Measurements from ENCODE around the gene SLC27A1.

SLC27A1 gene

GRCh38 chr19:17460372-17461230 lies 9.7 kb upstream of the SLC27A1 start, which contains the start of gene NXNL1:
NXNL1 (minus strand) TSS chr19:17460926; CDS start chr19:17460869, 57 bp downstream.
- Histone ChIP-seq H3K4me1 (ENCODE audit: control insufficient read depth, insufficient read depth, low read length) (no peaks in the 10 kb centered on the region), H3K9me3 (ENCODE audit: control insufficient read depth, insufficient read depth, low read depth, low read length) (no peaks in the 10 kb centered on the region), H3K27ac (ENCODE audit: extremely low read depth, low read depth, low read length) (no peak within 1 kb of the TSS), H3K36me3 (ENCODE audit: control insufficient read depth in 2 of 2, insufficient read depth in 1 of 2, low read length in 2 of 2) (no peaks in the 10 kb centered on the region), H3K4me3 (ENCODE audit: low read depth, low read length) (no peak within 1 kb of the TSS)
- CTCF ChIA-PET = interaction anchor here (0.6 to 2.3 kb wide), 4 partner anchors 19 to 536 kb away, joined by 3 to 8 read pairs (median 4); partner anchors contain the start of gene CCDC194
- POLR2A ChIA-PET = interaction anchor here (1.7 kb wide), 1 partner anchor 19 kb away, joined by 4 read pairs; no protein-coding TSS in a partner anchor
- TF ChIP-seq ZNF529 (tag by site-specific recombination; IDR thresholded peaks at IDR 0.05; ENCODE audit: insufficient replicate concordance) = no peak
- no peak for TF ChIP-seq ATF2 (tag by site-specific recombination; IDR thresholded peaks at IDR 0.05; ENCODE audit: low read depth)
- no peak for TF ChIP-seq ZNF311 (tag by site-specific recombination; IDR thresholded peaks at IDR 0.05; ENCODE audit: borderline replicate concordance)
- no peak for TF ChIP-seq BCL11B (tag by site-specific recombination; IDR thresholded peaks at IDR 0.05; ENCODE audit: low read depth)
- no peak for TF ChIP-seq MZF1 (tag by site-specific recombination; IDR thresholded peaks at IDR 0.05; ENCODE audit: borderline replicate concordance)

- ChIA-PET POLR2A (no interaction called here), CTCF (interaction anchor here (0.6 to 5.5 kb wide), 16 partner anchors 9 to 119 kb away, joined by 3 to 53 read pairs (median 4); partner anchors contain the start of gene TMEM221)
- H3K4me1 ChIP-seq (ENCODE audit: control insufficient read depth, insufficient read depth, low read length) = peaks cover 6% of the 10 kb centered on the region; the same call in 1 of the 2 replicates
- H3K9me3 ChIP-seq (ENCODE audit: control insufficient read depth, insufficient read depth, low read depth, low read length) = no peaks in the 10 kb centered on the region
- no peak for TF ChIP-seq KLF10 (tag by site-specific recombination; IDR thresholded peaks at IDR 0.05)
- TF ChIP-seq ZNF639 (tag by site-specific recombination; IDR thresholded peaks at IDR 0.05) = no peak
- no peak for TF ChIP-seq ZNF555 (tag by site-specific recombination; conservative IDR thresholded peaks at IDR 0.05)
- TF ChIP-seq PBX3 (CRISPR knock-in tag; IDR thresholded peaks at IDR 0.05) = no peak
- TF ChIP-seq ZBTB8A (tag by site-specific recombination; IDR thresholded peaks at IDR 0.05) = 0 out of 2 replicates have a peak, but pooled peaks have one; percentile 2
- TF ChIP-seq MZF1 (tag by site-specific recombination; IDR thresholded peaks at IDR 0.05; ENCODE audit: borderline replicate concordance) = no peak
- no peak for TF ChIP-seq ZNF23 (tag by site-specific recombination; IDR thresholded peaks at IDR 0.05; ENCODE audit: borderline replicate concordance)
- TF ChIP-seq AEBP2 (tag by site-specific recombination; IDR thresholded peaks at IDR 0.05; ENCODE audit: borderline replicate concordance) = no peak
- no peak for TF ChIP-seq ZNF707 (tag by site-specific recombination; IDR thresholded peaks at IDR 0.05)
- no peak overlapping the region for H3K27ac ChIP-seq (ENCODE audit: extremely low read depth, low read depth, low read length)
- no peaks in the 10 kb centered on the region for H3K36me3 ChIP-seq (ENCODE audit: control insufficient read depth in 2 of 2, insufficient read depth in 1 of 2, low read length in 2 of 2)
- H3K4me3 ChIP-seq (ENCODE audit: low read depth, low read length) = no peak overlapping the region
These were observed 3.9 kb upstream of the SLC27A1 start for GRCh38 chr19:17466487-17466850.
